ENCODE measurements around the gene FAF1. TPM values are rescaled to one million over a fixed set of nuclear protein-coding genes. Genes with fewer than 3 reads are reported as not detected.

Gene FAF1
- total and polyA plus RNA-seq, 4 donors, result 27.2 to 51.6 (median 37.1) TPM

DNA sequence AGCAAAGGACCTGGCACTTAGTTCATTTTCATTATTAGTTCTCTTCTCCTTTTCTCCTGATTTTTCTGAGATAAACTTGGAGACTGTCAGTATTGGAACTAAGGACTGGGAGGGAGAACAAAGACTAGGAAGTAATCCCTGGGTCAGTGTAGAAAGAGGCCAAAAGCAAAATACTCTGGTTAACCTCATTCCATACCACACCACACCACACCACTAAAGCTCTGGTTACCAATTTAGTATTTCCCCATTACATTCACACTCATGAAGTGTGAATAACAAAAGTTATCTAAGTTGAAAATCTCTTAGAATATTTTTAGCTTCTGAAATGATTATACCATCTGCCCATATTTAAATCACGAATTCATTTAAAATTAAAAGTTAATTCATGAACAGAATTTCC, 467.9 kb downstream of the FAF1 start:
- ATAC-seq (ENCODE audit: insufficient read depth, low FRiP score), result no peak
- Histone ChIP-seq H3K4me3 (no peak overlapping the region), H3K9ac (ENCODE audit: insufficient read depth in 1 of 2, low read length in 2 of 2) (no peak overlapping the region), H3K4me1 (ENCODE audit: control insufficient read depth in 5 of 5, insufficient read depth in 5 of 5, low read length in 5 of 5) (peaks cover 0 to 11% (median 0%) of the 10 kb centered on the region in 5 donors), H3K27me3 (ENCODE audit: control insufficient read depth in 3 of 3, insufficient read depth in 3 of 3, low read length in 2 of 3) (no peaks in the 10 kb centered on the region), H3K36me3 (ENCODE audit: control insufficient read depth in 4 of 4, insufficient read depth in 4 of 4, low read length in 4 of 4) (peaks cover 0 to 13% (median 5%) of the 10 kb centered on the region in 4 donors), H3K27ac (ENCODE audit: low read depth in 1 of 2, low read length in 1 of 2) (no peak overlapping the region), H3K9me3 (ENCODE audit: control insufficient read depth in 4 of 4, insufficient read depth in 3 of 4, low read length in 3 of 4) (peaks cover 0 to 6% (median 0%) of the 10 kb centered on the region in 4 donors)
- TF ChIP-seq, protein P1, sequence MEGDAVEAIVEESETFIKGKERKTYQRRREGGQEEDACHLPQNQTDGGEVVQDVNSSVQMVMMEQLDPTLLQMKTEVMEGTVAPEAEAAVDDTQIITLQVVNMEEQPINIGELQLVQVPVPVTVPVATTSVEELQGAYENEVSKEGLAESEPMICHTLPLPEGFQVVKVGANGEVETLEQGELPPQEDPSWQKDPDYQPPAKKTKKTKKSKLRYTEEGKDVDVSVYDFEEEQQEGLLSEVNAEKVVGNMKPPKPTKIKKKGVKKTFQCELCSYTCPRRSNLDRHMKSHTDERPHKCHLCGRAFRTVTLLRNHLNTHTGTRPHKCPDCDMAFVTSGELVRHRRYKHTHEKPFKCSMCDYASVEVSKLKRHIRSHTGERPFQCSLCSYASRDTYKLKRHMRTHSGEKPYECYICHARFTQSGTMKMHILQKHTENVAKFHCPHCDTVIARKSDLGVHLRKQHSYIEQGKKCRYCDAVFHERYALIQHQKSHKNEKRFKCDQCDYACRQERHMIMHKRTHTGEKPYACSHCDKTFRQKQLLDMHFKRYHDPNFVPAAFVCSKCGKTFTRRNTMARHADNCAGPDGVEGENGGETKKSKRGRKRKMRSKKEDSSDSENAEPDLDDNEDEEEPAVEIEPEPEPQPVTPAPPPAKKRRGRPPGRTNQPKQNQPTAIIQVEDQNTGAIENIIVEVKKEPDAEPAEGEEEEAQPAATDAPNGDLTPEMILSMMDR (IDR thresholded peaks at IDR 0.05; ENCODE audit: control extremely low read depth, extremely low read depth), result no peak
- WGBS, 2 donors, result 99 to 100% methylated on average over 1 of the region's 1 CpG
- no peak for DNase-seq

DNA sequence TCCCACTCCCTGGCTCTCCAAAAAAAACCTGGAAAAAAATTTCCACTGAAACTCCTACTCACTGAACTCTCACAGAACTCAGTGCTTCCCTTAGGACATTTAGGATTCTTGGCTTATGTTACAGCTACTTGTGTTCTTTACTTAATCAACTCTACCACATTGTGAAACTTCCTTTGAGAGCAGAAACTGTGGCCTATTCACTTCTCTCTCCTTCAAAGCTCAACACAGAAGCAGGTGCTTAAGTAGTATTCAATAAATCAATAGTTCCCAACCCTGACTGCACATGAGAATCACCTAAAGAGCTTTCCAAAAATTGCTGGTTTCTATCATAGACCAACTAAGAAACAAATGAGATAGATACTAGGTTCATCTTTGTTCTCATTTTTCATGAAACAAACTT, 468.9 kb downstream of the FAF1 start:
- no peaks in the 10 kb centered on the region for H3K27me3 ChIP-seq (ENCODE audit: control insufficient read depth in 3 of 3, insufficient read depth in 3 of 3, low read length in 2 of 3)
- H3K4me1 ChIP-seq (ENCODE audit: control insufficient read depth in 5 of 5, insufficient read depth in 5 of 5, low read length in 5 of 5), result peaks cover 0 to 11% (median 0%) of the 10 kb centered on the region in 5 donors
- ATAC-seq (ENCODE audit: insufficient read depth, low FRiP score), result no peak

DNA sequence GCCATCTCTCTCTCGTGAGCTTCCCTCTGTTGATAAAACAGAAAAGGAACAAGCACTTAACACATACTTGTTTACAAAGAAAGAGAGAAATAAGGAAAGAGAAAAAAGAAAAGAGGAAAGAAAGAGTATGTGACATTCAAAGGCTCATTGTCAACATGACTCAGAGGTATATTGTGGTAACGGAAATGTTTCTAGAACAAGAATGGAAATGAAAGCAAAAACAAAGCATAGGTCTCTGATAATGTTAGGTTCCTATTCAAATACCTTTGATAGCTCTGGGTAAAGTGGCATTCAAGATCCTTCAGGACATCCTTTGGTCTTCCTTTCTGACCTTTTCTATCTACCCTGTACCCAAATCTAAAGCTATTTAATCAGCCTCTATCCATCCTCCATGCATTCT, 469.4 kb downstream of the FAF1 start:
- H3K4me3 ChIP-seq, result no peak overlapping the region
- peaks cover 0 to 16% (median 5%) of the 10 kb centered on the region in 4 donors for H3K36me3 ChIP-seq (ENCODE audit: control insufficient read depth in 4 of 4, insufficient read depth in 4 of 4, low read length in 4 of 4)
- no peak overlapping the region for H3K27ac ChIP-seq (ENCODE audit: low read depth in 1 of 2, low read length in 1 of 2)
- TF ChIP-seq, protein P1 (IDR thresholded peaks at IDR 0.05; ENCODE audit: control extremely low read depth, extremely low read depth), result no peak
- H3K9me3 ChIP-seq (ENCODE audit: control insufficient read depth in 4 of 4, insufficient read depth in 3 of 4, low read length in 3 of 4), result no peaks in the 10 kb centered on the region
- WGBS, 2 donors, result 84 to 85% methylated on average over 2 of the region's 2 CpGs
- ATAC-seq (ENCODE audit: insufficient read depth, low FRiP score), result no peak
- H3K9ac ChIP-seq (ENCODE audit: insufficient read depth in 1 of 2, low read length in 2 of 2), result no peak overlapping the region
- H3K4me1 ChIP-seq (ENCODE audit: control insufficient read depth in 5 of 5, insufficient read depth in 5 of 5, low read length in 5 of 5), result peaks cover 0 to 11% (median 0%) of the 10 kb centered on the region in 5 donors
- no peak for DNase-seq
- no peaks in the 10 kb centered on the region for H3K27me3 ChIP-seq (ENCODE audit: control insufficient read depth in 3 of 3, insufficient read depth in 3 of 3, low read length in 2 of 3)

More for the DNA sequence above, 468.9 kb downstream of the FAF1 start:
- peaks cover 0 to 16% (median 4%) of the 10 kb centered on the region in 4 donors for H3K36me3 ChIP-seq (ENCODE audit: control insufficient read depth in 4 of 4, insufficient read depth in 4 of 4, low read length in 4 of 4)
- H3K27ac ChIP-seq (ENCODE audit: low read depth in 1 of 2, low read length in 1 of 2), result no peak overlapping the region
- H3K9ac ChIP-seq (ENCODE audit: insufficient read depth in 1 of 2, low read length in 2 of 2), result no peak overlapping the region
- DNase-seq, result peak in 1 of 3 donors; percentile 13
- no peaks in the 10 kb centered on the region for H3K9me3 ChIP-seq (ENCODE audit: control insufficient read depth in 4 of 4, insufficient read depth in 3 of 4, low read length in 3 of 4)
- TF ChIP-seq, protein P1 (IDR thresholded peaks at IDR 0.05; ENCODE audit: control extremely low read depth, extremely low read depth), result no peak
- H3K4me3 ChIP-seq, result no peak overlapping the region

DNA sequence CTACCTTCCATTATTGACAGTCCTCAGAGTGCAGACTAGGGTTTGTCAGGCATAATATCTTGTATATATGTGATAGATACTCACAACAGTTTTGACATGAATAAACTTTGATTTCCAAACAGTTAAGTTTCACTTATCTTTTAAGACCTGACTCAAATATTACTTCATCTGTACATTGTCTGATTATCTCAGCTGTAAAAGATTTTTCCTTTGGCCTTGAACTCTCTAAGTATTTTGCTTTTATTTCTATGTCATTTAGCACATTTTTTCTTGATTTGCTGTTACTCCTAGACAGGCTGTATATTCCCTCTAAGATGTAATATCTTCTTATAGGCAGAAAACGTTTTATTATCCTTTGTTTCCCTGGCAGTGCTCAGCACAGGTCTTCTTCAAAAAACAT, 471.2 kb downstream of the FAF1 start:
- TF ChIP-seq, protein P1 (IDR thresholded peaks at IDR 0.05; ENCODE audit: control extremely low read depth, extremely low read depth), result no peak
- DNase-seq (no peak), ATAC-seq (ENCODE audit: insufficient read depth, low FRiP score) (no peak)
- peaks cover 0 to 11% (median 0%) of the 10 kb centered on the region in 5 donors for H3K4me1 ChIP-seq (ENCODE audit: control insufficient read depth in 5 of 5, insufficient read depth in 5 of 5, low read length in 5 of 5)
- WGBS, 2 donors, result 72 to 76% methylated on average over 1 of the region's 1 CpG
- H3K36me3 ChIP-seq (ENCODE audit: control insufficient read depth in 4 of 4, insufficient read depth in 4 of 4, low read length in 4 of 4), result peaks cover 0 to 16% (median 4%) of the 10 kb centered on the region in 4 donors
- no peak overlapping the region for H3K4me3 ChIP-seq
- no peaks in the 10 kb centered on the region for H3K27me3 ChIP-seq (ENCODE audit: control insufficient read depth in 3 of 3, insufficient read depth in 3 of 3, low read length in 2 of 3)
- H3K27ac ChIP-seq (ENCODE audit: low read depth in 1 of 2, low read length in 1 of 2), result no peak overlapping the region
- H3K9me3 ChIP-seq (ENCODE audit: control insufficient read depth in 4 of 4, insufficient read depth in 3 of 4, low read length in 3 of 4), result no peaks in the 10 kb centered on the region
- H3K9ac ChIP-seq (ENCODE audit: insufficient read depth in 1 of 2, low read length in 2 of 2), result no peak overlapping the region
